ENCODE data around the gene STX7.
A peak's percentile ranks its signal among the peaks of the same experiment; 100 is the strongest.

The STX7 gene

GRCh38 chr6:132464538-132465256 is 48.2 kb downstream of the STX7 start:
- Histone ChIP-seq H3K9me3 (ENCODE audit: control insufficient read depth in 5 of 5, low read length in 5 of 5) (no peaks in the 10 kb centered on the region), H3K4me3 (ENCODE audit: low read depth in 1 of 5, low read length in 5 of 5) (no peak overlapping the region), H3K27me3 (ENCODE audit: control insufficient read depth in 5 of 5, insufficient read depth in 4 of 5, low read length in 5 of 5) (no peaks in the 10 kb centered on the region), H3K27ac (ENCODE audit: low read depth, low read length) (peak overlapping the region; percentile 0), H3K9ac (ENCODE audit: low read length in 5 of 5) (no peak overlapping the region), H3K4me1 (ENCODE audit: control insufficient read depth in 5 of 5, insufficient read depth in 5 of 5, low read length in 5 of 5) (peaks cover 0 to 17% (median 8%) of the 10 kb centered on the region in 5 donors), H3K36me3 (ENCODE audit: control insufficient read depth in 5 of 5, insufficient read depth in 5 of 5, low read length in 5 of 5) (peaks cover 61 to 88% (median 72%) of the 10 kb centered on the region in 5 donors)

GRCh38 chr6:132461958-132462357 is 51.0 kb downstream of the STX7 start:
- Histone ChIP-seq H3K36me3 (ENCODE audit: control insufficient read depth in 5 of 5, insufficient read depth in 5 of 5, low read length in 5 of 5) (peaks cover 54 to 82% (median 66%) of the 10 kb centered on the region in 5 donors), H3K4me1 (ENCODE audit: control insufficient read depth in 5 of 5, insufficient read depth in 5 of 5, low read length in 5 of 5) (peaks cover 0 to 17% (median 8%) of the 10 kb centered on the region in 5 donors)

GRCh38 chr6:132459605-132459952 is 53.3 kb downstream of the STX7 start:
- H3K27me3 ChIP-seq (ENCODE audit: control insufficient read depth in 5 of 5, insufficient read depth in 4 of 5, low read length in 5 of 5) = no peaks in the 10 kb centered on the region
- H3K36me3 ChIP-seq (ENCODE audit: control insufficient read depth in 5 of 5, insufficient read depth in 5 of 5, low read length in 5 of 5) = peaks cover 48 to 77% (median 70%) of the 10 kb centered on the region in 5 donors
- no peaks in the 10 kb centered on the region for H3K9me3 ChIP-seq (ENCODE audit: control insufficient read depth in 5 of 5, low read length in 5 of 5)
- H3K4me3 ChIP-seq (ENCODE audit: low read depth in 1 of 5, low read length in 5 of 5) = no peak overlapping the region
- no peak overlapping the region for H3K9ac ChIP-seq (ENCODE audit: low read length in 5 of 5)
- peaks cover 0 to 1% (median 0%) of the 10 kb centered on the region in 5 donors for H3K4me1 ChIP-seq (ENCODE audit: control insufficient read depth in 5 of 5, insufficient read depth in 5 of 5, low read length in 5 of 5)
- no peak overlapping the region for H3K27ac ChIP-seq (ENCODE audit: low read depth, low read length)

More at GRCh38 chr6:132461958-132462357, 51.0 kb downstream of the STX7 start:
- no peak overlapping the region for H3K27ac ChIP-seq (ENCODE audit: low read depth, low read length)
- no peaks in the 10 kb centered on the region for H3K9me3 ChIP-seq (ENCODE audit: control insufficient read depth in 5 of 5, low read length in 5 of 5)
- no peak overlapping the region for H3K9ac ChIP-seq (ENCODE audit: low read length in 5 of 5)
- no peak overlapping the region for H3K4me3 ChIP-seq (ENCODE audit: low read depth in 1 of 5, low read length in 5 of 5)
- no peaks in the 10 kb centered on the region for H3K27me3 ChIP-seq (ENCODE audit: control insufficient read depth in 5 of 5, insufficient read depth in 4 of 5, low read length in 5 of 5)

GRCh38 chr6:132458887-132459604 is 53.9 kb downstream of the STX7 start:
- Histone ChIP-seq H3K27ac (ENCODE audit: low read depth, low read length) (no peak overlapping the region), H3K4me3 (ENCODE audit: low read depth in 1 of 5, low read length in 5 of 5) (no peak overlapping the region), H3K4me1 (ENCODE audit: control insufficient read depth in 5 of 5, insufficient read depth in 5 of 5, low read length in 5 of 5) (no peaks in the 10 kb centered on the region), H3K9ac (ENCODE audit: low read length in 5 of 5) (no peak overlapping the region), H3K36me3 (ENCODE audit: control insufficient read depth in 5 of 5, insufficient read depth in 5 of 5, low read length in 5 of 5) (peaks cover 47 to 74% (median 70%) of the 10 kb centered on the region in 5 donors), H3K27me3 (ENCODE audit: control insufficient read depth in 5 of 5, insufficient read depth in 4 of 5, low read length in 5 of 5) (no peaks in the 10 kb centered on the region), H3K9me3 (ENCODE audit: control insufficient read depth in 5 of 5, low read length in 5 of 5) (no peaks in the 10 kb centered on the region)

GRCh38 chr6:132456700-132457143 is 56.2 kb downstream of the STX7 start:
- no peak overlapping the region for H3K4me3 ChIP-seq (ENCODE audit: low read depth in 1 of 5, low read length in 5 of 5)

GRCh38 chr6:132446855-132447241 is 66.1 kb downstream of the STX7 start:
- peaks cover 0 to 13% (median 2%) of the 10 kb centered on the region in 5 donors for H3K36me3 ChIP-seq (ENCODE audit: control insufficient read depth in 5 of 5, insufficient read depth in 5 of 5, low read length in 5 of 5)
- H3K27ac ChIP-seq (ENCODE audit: low read depth, low read length) = no peak overlapping the region
- H3K9ac ChIP-seq (ENCODE audit: low read length in 5 of 5) = no peak overlapping the region
- peaks cover 0 to 6% (median 0%) of the 10 kb centered on the region in 5 donors for H3K4me1 ChIP-seq (ENCODE audit: control insufficient read depth in 5 of 5, insufficient read depth in 5 of 5, low read length in 5 of 5)
- peaks cover 0 to 6% (median 3%) of the 10 kb centered on the region in 5 donors for H3K9me3 ChIP-seq (ENCODE audit: control insufficient read depth in 5 of 5, low read length in 5 of 5)
- no peak overlapping the region for H3K4me3 ChIP-seq (ENCODE audit: low read depth in 1 of 5, low read length in 5 of 5)
- no peaks in the 10 kb centered on the region for H3K27me3 ChIP-seq (ENCODE audit: control insufficient read depth in 5 of 5, insufficient read depth in 4 of 5, low read length in 5 of 5)

More at GRCh38 chr6:132456700-132457143, 56.2 kb downstream of the STX7 start:
- no peaks in the 10 kb centered on the region for H3K4me1 ChIP-seq (ENCODE audit: control insufficient read depth in 5 of 5, insufficient read depth in 5 of 5, low read length in 5 of 5)
- peaks cover 24 to 51% (median 49%) of the 10 kb centered on the region in 5 donors for H3K36me3 ChIP-seq (ENCODE audit: control insufficient read depth in 5 of 5, insufficient read depth in 5 of 5, low read length in 5 of 5)
- no peak overlapping the region for H3K9ac ChIP-seq (ENCODE audit: low read length in 5 of 5)
- H3K27ac ChIP-seq (ENCODE audit: low read depth, low read length) = no peak overlapping the region
- H3K27me3 ChIP-seq (ENCODE audit: control insufficient read depth in 5 of 5, insufficient read depth in 4 of 5, low read length in 5 of 5) = no peaks in the 10 kb centered on the region
- H3K9me3 ChIP-seq (ENCODE audit: control insufficient read depth in 5 of 5, low read length in 5 of 5) = no peaks in the 10 kb centered on the region

GRCh38 chr6:132446141-132446854 is 66.6 kb downstream of the STX7 start:
- H3K27ac ChIP-seq (ENCODE audit: low read depth, low read length) = peak overlapping the region; percentile 26
- H3K4me1 ChIP-seq (ENCODE audit: control insufficient read depth in 5 of 5, insufficient read depth in 5 of 5, low read length in 5 of 5) = peaks cover 0 to 6% (median 0%) of the 10 kb centered on the region in 5 donors
- H3K9me3 ChIP-seq (ENCODE audit: control insufficient read depth in 5 of 5, low read length in 5 of 5) = peaks cover 0 to 8% (median 6%) of the 10 kb centered on the region in 5 donors
- H3K9ac ChIP-seq (ENCODE audit: low read length in 5 of 5) = no peak overlapping the region
- peaks cover 0 to 10% (median 2%) of the 10 kb centered on the region in 5 donors for H3K36me3 ChIP-seq (ENCODE audit: control insufficient read depth in 5 of 5, insufficient read depth in 5 of 5, low read length in 5 of 5)
- H3K27me3 ChIP-seq (ENCODE audit: control insufficient read depth in 5 of 5, insufficient read depth in 4 of 5, low read length in 5 of 5) = no peaks in the 10 kb centered on the region
- H3K4me3 ChIP-seq (ENCODE audit: low read depth in 1 of 5, low read length in 5 of 5) = no peak overlapping the region

- peaks cover 0 to 13% (median 6%) of the 10 kb centered on the region in 5 donors for H3K9me3 ChIP-seq (ENCODE audit: control insufficient read depth in 5 of 5, low read length in 5 of 5)
- H3K27ac ChIP-seq (ENCODE audit: low read depth, low read length) = peak overlapping the region; percentile 26
- no peaks in the 10 kb centered on the region for H3K27me3 ChIP-seq (ENCODE audit: control insufficient read depth in 5 of 5, insufficient read depth in 4 of 5, low read length in 5 of 5)
- no peak overlapping the region for H3K9ac ChIP-seq (ENCODE audit: low read length in 5 of 5)
- peaks cover 0 to 6% (median 0%) of the 10 kb centered on the region in 5 donors for H3K4me1 ChIP-seq (ENCODE audit: control insufficient read depth in 5 of 5, insufficient read depth in 5 of 5, low read length in 5 of 5)
- no peak overlapping the region for H3K4me3 ChIP-seq (ENCODE audit: low read depth in 1 of 5, low read length in 5 of 5)
- H3K36me3 ChIP-seq (ENCODE audit: control insufficient read depth in 5 of 5, insufficient read depth in 5 of 5, low read length in 5 of 5) = peaks cover 0 to 10% (median 2%) of the 10 kb centered on the region in 5 donors
These were observed 67.5 kb downstream of the STX7 start for GRCh38 chr6:132445201-132445951.

GRCh38 chr6:132443206-132443605 is 69.7 kb downstream of the STX7 start:
- peaks cover 0 to 13% (median 6%) of the 10 kb centered on the region in 5 donors for H3K9me3 ChIP-seq (ENCODE audit: control insufficient read depth in 5 of 5, low read length in 5 of 5)
- H3K27me3 ChIP-seq (ENCODE audit: control insufficient read depth in 5 of 5, insufficient read depth in 4 of 5, low read length in 5 of 5) = no peaks in the 10 kb centered on the region
- H3K9ac ChIP-seq (ENCODE audit: low read length in 5 of 5) = no peak overlapping the region
- H3K36me3 ChIP-seq (ENCODE audit: control insufficient read depth in 5 of 5, insufficient read depth in 5 of 5, low read length in 5 of 5) = peaks cover 0 to 6% (median 0%) of the 10 kb centered on the region in 5 donors
- H3K4me1 ChIP-seq (ENCODE audit: control insufficient read depth in 5 of 5, insufficient read depth in 5 of 5, low read length in 5 of 5) = peaks cover 0 to 6% (median 0%) of the 10 kb centered on the region in 5 donors
- H3K27ac ChIP-seq (ENCODE audit: low read depth, low read length) = no peak overlapping the region
- H3K4me3 ChIP-seq (ENCODE audit: low read depth in 1 of 5, low read length in 5 of 5) = no peak overlapping the region

All from subcutaneous abdominal adipose tissue (tissue), 5 donors.